Measurements from ENCODE around the gene NOL12. TPM values are rescaled to one million over a fixed set of nuclear protein-coding genes. Genes with fewer than 3 reads are reported as not detected.

The NOL12 gene
- total RNA-seq, 1 donor from 2014 or later, result 9.9 TPM

GRCh38 chr22:37701141-37701786 lies 15.1 kb downstream of the NOL12 start:
- Mint-ChIP-seq H3K27me3 (ENCODE audit: unreplicated experiment) (peaks cover 6% of the 10 kb centered on the region), H3K36me3 (ENCODE audit: unreplicated experiment) (no peaks in the 10 kb centered on the region), H3K27ac (ENCODE audit: unreplicated experiment) (no peak overlapping the region), H3K4me3 (ENCODE audit: unreplicated experiment) (no peak overlapping the region), H3K9me3 (ENCODE audit: unreplicated experiment) (peaks cover 4% of the 10 kb centered on the region), H3K4me1 (ENCODE audit: low read depth, unreplicated experiment) (no peaks in the 10 kb centered on the region)
- no peak for DNase-seq
- TF ChIP-seq, protein P1, sequence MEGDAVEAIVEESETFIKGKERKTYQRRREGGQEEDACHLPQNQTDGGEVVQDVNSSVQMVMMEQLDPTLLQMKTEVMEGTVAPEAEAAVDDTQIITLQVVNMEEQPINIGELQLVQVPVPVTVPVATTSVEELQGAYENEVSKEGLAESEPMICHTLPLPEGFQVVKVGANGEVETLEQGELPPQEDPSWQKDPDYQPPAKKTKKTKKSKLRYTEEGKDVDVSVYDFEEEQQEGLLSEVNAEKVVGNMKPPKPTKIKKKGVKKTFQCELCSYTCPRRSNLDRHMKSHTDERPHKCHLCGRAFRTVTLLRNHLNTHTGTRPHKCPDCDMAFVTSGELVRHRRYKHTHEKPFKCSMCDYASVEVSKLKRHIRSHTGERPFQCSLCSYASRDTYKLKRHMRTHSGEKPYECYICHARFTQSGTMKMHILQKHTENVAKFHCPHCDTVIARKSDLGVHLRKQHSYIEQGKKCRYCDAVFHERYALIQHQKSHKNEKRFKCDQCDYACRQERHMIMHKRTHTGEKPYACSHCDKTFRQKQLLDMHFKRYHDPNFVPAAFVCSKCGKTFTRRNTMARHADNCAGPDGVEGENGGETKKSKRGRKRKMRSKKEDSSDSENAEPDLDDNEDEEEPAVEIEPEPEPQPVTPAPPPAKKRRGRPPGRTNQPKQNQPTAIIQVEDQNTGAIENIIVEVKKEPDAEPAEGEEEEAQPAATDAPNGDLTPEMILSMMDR (IDR thresholded peaks at IDR 0.05; ENCODE audit: partially characterized antibody, unreplicated experiment), result no peak

- H3K4me3 Mint-ChIP-seq (ENCODE audit: unreplicated experiment), result no peak overlapping the region
- no peak for DNase-seq
- H3K27me3 Mint-ChIP-seq (ENCODE audit: unreplicated experiment), result peaks cover 6% of the 10 kb centered on the region
- H3K27ac Mint-ChIP-seq (ENCODE audit: unreplicated experiment), result no peak overlapping the region
- H3K4me1 Mint-ChIP-seq (ENCODE audit: low read depth, unreplicated experiment), result no peaks in the 10 kb centered on the region
- H3K36me3 Mint-ChIP-seq (ENCODE audit: unreplicated experiment), result no peaks in the 10 kb centered on the region
- peaks cover 3% of the 10 kb centered on the region for H3K9me3 Mint-ChIP-seq (ENCODE audit: unreplicated experiment)
- TF ChIP-seq, protein P1 (IDR thresholded peaks at IDR 0.05; ENCODE audit: partially characterized antibody, unreplicated experiment), result no peak
Measured at GRCh38 chr22:37703906-37704305, 17.8 kb downstream of the NOL12 start.

GRCh38 chr22:37704645-37705044 lies 18.5 kb downstream of the NOL12 start:
- peaks cover 6% of the 10 kb centered on the region for H3K27me3 Mint-ChIP-seq (ENCODE audit: unreplicated experiment)
- no peak overlapping the region for H3K4me3 Mint-ChIP-seq (ENCODE audit: unreplicated experiment)
- DNase-seq, result no peak
- H3K4me1 Mint-ChIP-seq (ENCODE audit: low read depth, unreplicated experiment), result no peaks in the 10 kb centered on the region
- TF ChIP-seq, protein P1 (IDR thresholded peaks at IDR 0.05; ENCODE audit: partially characterized antibody, unreplicated experiment), result no peak
- H3K36me3 Mint-ChIP-seq (ENCODE audit: unreplicated experiment), result no peaks in the 10 kb centered on the region
- H3K27ac Mint-ChIP-seq (ENCODE audit: unreplicated experiment), result no peak overlapping the region
- peaks cover 3% of the 10 kb centered on the region for H3K9me3 Mint-ChIP-seq (ENCODE audit: unreplicated experiment)

GRCh38 chr22:37705205-37705604 lies 19.1 kb downstream of the NOL12 start:
- no peak overlapping the region for H3K27ac Mint-ChIP-seq (ENCODE audit: unreplicated experiment)
- no peak for DNase-seq
- peaks cover 3% of the 10 kb centered on the region for H3K9me3 Mint-ChIP-seq (ENCODE audit: unreplicated experiment)
- peaks cover 6% of the 10 kb centered on the region for H3K27me3 Mint-ChIP-seq (ENCODE audit: unreplicated experiment)
- no peaks in the 10 kb centered on the region for H3K4me1 Mint-ChIP-seq (ENCODE audit: low read depth, unreplicated experiment)
- no peak overlapping the region for H3K4me3 Mint-ChIP-seq (ENCODE audit: unreplicated experiment)
- no peaks in the 10 kb centered on the region for H3K36me3 Mint-ChIP-seq (ENCODE audit: unreplicated experiment)
- TF ChIP-seq, protein P1 (IDR thresholded peaks at IDR 0.05; ENCODE audit: partially characterized antibody, unreplicated experiment), result no peak

DNA sequence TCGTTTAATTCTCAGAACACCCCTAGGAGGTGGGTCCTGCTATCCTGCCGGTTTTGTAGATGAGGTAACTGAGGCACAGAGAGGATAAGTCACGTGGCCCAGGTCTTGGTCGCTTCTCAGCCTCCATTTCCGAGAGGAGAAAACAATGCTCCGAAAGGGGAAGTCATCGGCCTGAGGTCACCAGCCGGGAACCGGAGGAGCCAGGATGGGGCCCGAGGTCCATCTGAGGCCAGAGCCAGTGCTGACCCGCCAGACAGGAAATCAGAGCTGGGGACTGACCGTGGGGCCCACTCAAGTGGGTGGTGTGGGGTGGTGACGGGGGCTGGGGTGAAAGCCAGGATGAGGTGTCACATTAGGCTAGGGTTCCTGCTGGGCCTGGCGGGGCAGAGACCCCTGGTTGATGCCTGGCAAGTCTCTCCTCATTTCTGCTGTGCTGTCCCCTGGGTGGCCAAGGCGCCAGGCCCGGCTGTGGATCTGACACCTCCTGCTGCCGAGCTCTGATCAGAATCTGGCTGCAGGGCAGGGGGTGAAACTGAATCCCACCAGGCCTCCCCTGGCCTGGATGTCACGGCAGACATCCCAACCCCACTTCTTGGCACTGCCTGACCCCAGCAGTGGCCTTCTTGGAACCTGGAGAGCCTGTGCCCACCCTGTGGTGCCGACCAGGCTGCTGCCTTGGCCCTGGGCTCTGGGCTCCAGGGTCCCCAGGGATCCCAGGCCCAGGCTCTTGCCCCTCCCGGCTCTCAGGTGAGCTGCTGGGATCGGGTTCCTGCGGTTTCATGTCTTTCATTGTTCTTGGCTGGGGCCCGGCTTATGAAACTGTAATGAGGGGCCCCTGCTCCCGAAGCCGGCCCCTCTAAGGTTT lies 22.7 kb downstream of the NOL12 start:
- H3K36me3 Mint-ChIP-seq (ENCODE audit: unreplicated experiment), result no peaks in the 10 kb centered on the region

More for the DNA sequence above, 22.7 kb downstream of the NOL12 start:
- Mint-ChIP-seq H3K4me1 (ENCODE audit: low read depth, unreplicated experiment) (no peaks in the 10 kb centered on the region), H3K27me3 (ENCODE audit: unreplicated experiment) (peaks cover 4% of the 10 kb centered on the region), H3K4me3 (ENCODE audit: unreplicated experiment) (no peak overlapping the region), H3K9me3 (ENCODE audit: unreplicated experiment) (peaks cover 4% of the 10 kb centered on the region), H3K27ac (ENCODE audit: unreplicated experiment) (no peak overlapping the region)
- no peak for DNase-seq
- TF ChIP-seq, protein P1 (IDR thresholded peaks at IDR 0.05; ENCODE audit: partially characterized antibody, unreplicated experiment), result no peak

All from glutamatergic neuron (in vitro differentiated cells).